Fibroblast of pulmonary artery (primary cell): ENCODE data around the gene CATSPER3.

Source experiments
- DNase-seq: peaks from one replicate; pipeline ENCODE4 v3.0.0-alpha.2; 2010; ENCODE audit warnings: low read depth
- H3K4me3 ChIP-seq: replicated peaks from 2 replicates; pipeline ENCODE4 v1.5.1; 2011; ENCODE audit warnings: low read depth, mild to moderate bottlenecking, control low read depth, low read length, moderate library complexity
- TF ChIP-seq, protein P1 (sequence below): IDR thresholded peaks from 2 replicates; pipeline ENCODE4 v1.5.1; 2011; ENCODE audit warnings: mild to moderate bottlenecking, control low read depth, low read length, inconsistent platforms; ENCODE audit errors: missing control alignments

CATSPER3 gene

DNA sequence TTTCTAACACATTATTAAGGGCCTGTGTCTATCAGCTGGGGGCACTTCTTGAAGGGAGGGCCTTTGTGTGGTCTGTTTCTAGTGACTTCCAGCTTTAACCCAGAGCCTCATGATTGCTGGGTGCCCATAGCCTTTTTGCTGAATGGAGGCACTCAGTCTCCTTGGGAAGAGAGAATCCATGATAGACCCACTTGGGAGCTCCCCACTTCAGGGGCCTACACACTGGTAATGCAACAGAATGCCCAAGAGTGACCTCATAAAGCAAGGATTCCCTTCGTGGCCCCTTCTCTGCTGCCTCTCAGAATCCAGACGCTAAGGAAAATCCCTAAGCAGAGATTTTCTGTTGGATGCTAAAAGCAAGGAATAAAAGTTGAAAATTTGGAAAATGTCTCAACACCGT lies at the start of gene CATSPER3:
Gene CATSPER3, plus strand, starts transcription at position 301 of the 400 bp plus-strand sequence. Its CDS starts 85 bp downstream, at position 386.
- no peak within 1 kb of the TSS for H3K4me3 ChIP-seq
- TF ChIP-seq, protein P1, sequence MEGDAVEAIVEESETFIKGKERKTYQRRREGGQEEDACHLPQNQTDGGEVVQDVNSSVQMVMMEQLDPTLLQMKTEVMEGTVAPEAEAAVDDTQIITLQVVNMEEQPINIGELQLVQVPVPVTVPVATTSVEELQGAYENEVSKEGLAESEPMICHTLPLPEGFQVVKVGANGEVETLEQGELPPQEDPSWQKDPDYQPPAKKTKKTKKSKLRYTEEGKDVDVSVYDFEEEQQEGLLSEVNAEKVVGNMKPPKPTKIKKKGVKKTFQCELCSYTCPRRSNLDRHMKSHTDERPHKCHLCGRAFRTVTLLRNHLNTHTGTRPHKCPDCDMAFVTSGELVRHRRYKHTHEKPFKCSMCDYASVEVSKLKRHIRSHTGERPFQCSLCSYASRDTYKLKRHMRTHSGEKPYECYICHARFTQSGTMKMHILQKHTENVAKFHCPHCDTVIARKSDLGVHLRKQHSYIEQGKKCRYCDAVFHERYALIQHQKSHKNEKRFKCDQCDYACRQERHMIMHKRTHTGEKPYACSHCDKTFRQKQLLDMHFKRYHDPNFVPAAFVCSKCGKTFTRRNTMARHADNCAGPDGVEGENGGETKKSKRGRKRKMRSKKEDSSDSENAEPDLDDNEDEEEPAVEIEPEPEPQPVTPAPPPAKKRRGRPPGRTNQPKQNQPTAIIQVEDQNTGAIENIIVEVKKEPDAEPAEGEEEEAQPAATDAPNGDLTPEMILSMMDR: no peak
- DNase-seq: no peak

DNA sequence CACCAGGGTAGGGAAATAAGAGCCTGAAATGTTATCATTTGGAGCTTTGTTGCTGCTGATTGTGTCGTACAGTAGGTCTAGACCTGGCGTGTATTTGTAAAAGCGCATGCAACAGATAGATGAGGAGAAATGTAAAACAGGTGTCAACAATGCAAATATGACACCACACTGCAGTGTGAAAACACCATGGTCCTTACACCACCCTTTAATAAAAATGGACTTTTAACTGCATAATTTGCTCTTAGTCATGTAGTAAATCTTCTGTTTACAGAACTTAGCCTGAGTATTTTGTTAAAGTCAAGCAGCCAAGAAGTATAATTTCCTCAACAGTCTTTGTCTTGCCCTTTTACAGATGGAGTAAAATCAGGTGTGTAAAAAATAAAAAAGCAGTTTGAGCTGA lies 48.8 kb upstream of the CATSPER3 start:
- H3K4me3 ChIP-seq: no peak overlapping the region
- TF ChIP-seq, protein P1: no peak
- no peak for DNase-seq

DNA sequence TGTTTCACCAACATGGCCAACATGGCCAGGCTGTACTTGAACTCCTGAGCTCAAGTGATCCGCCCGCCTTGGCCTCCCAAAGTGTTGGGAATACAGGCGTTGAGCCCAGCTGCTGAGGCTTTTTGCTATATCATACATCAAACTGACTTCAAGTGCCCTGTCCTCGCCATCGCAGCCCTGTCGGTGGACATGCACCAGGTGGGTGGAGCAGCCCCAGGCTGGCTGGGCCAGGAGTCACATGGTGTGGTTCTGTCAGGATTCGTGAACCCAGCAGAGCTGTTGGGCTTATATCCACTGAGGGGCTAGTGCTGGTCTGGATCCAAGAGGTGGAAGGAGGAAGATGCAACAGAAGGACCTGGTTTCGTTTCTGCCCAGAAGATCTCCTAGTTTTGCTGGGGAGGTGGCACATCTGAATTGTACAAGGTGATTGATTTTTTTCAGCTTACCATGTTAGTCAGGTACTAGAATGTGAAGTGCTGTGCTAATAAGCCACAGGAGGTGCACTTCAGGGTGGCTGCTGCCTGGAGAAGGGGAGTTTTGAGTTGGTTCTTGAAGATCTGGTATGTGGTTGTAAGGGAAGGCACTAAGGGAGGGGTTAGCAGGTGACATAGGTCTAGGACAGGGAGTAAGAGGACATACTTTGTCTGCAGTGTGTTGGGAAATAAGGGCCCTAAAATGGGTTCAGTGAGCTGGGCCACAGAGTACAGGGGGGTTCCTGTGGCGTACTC lies 46.7 kb upstream of the CATSPER3 start:
- no peak overlapping the region for H3K4me3 ChIP-seq
- DNase-seq: no peak
- TF ChIP-seq, protein P1: no peak

DNA sequence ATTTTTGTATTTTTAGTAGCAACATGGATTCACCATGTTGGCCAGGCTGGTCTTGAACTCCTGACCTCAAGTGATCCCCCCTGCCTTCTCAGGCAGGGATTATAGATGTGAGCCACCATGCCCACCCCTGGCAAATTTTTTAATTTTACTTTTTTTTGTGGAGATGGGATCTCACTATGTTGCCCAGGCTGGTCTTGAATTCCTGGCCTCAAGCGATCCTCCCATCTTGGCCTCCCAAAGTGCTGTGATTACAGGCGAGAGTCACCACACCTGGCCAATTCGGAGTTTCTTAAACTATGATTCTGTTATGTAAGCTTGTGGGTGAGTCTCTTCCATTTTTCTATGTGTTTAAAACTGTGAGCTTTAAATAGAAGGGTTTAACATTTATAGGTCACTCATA lies 35.2 kb upstream of the CATSPER3 start:
- no peak for DNase-seq
- TF ChIP-seq, protein P1: no peak
- H3K4me3 ChIP-seq: no peak overlapping the region

DNA sequence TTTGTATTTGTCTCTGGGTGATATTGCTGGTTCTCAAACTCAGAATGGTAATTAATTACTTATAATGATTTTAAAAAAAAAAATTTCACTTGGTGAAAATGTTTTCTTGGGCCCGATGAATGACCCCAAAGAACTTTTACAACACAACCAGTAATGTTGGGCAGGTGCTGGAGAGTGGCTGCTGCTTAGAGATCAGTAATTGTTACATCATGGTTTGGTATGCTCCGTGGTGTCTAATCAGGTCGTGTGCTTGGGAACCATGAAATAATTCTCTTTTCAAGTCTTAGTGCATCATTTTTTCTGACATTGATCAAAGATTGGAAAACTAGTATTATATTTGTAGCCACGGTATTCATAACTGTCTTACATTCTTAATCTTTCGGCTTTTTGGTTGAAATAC lies 33.5 kb upstream of the CATSPER3 start:
- TF ChIP-seq, protein P1: no peak
- no peak overlapping the region for H3K4me3 ChIP-seq
- no peak for DNase-seq

DNA sequence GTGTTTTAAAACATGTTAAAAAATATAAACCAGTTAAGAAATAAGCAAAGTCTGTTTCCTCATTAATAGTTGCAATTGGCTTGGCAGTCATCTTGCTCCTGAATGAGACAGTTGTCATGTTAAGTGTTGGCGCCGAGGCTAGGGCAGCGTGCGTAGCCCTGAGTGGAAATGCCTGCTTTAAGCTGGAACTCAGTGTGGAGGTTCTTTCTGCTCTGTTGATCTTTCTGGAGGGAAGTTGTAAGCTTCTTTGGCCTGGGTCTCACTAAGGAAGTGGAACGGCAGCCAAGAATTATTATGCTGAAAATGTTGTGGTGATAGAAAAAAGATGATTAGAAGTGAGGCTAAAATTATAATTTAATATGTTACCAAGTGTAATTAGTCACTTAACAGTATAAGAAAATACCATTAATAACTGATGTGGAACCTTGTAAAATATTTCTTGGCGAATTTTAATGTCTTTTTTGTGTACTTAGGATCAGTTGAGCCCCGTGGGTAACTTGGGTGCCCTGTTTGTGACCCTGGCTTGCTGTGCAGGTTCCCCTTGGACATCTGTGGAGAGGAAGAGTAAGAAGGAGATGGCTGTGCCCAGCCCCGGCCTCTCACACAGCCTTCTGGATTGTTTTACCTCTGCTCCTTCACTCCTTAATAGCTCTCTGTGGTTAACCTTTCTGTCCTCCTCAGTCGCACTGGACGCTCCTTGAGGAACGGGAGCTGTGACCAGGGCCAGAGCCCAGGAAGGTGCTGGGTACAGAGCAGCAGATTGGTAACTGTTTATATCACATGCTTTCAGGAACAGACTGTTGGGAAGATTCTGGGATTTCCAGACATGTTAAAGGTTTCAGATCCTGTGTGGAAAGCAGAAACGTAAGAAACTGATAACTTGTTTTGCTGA lies 31.8 kb upstream of the CATSPER3 start:
- TF ChIP-seq, protein P1: no peak
- no peak overlapping the region for H3K4me3 ChIP-seq
- no peak for DNase-seq
